ENCODE measurements around the gene JADE2. TPM values are rescaled to one million over a fixed set of nuclear protein-coding genes. Genes with fewer than 3 reads are reported as not detected.

Gene JADE2
- total and polyA plus RNA-seq, 2 of the 8 experiments (the other 6 are each of a cell fraction or from before 2014, with no cell fraction given): 19.2 to 55.8 TPM

GRCh38 chr5:134515801-134516200, 9.7 kb upstream of the JADE2 start:
- no peak overlapping the region for H2AK5ac ChIP-seq (ENCODE audit: low read depth, low read length)
- no peak overlapping the region for H3K4me2 ChIP-seq (ENCODE audit: insufficient read depth in 1 of 2, low read depth in 2 of 2, low read length in 2 of 2)
- FAIRE-seq: no peak
- no peak overlapping the region for H2BK20ac ChIP-seq (ENCODE audit: low read length)
- H3K4ac ChIP-seq (replicated peaks; ENCODE audit: insufficient read length, low read depth, low read length): no peak overlapping the region
- ChIA-PET CTCF (ENCODE audit: partially characterized antibody) (interaction anchor here (1.0 to 3.0 kb wide), 9 partner anchors 9 to 134 kb away, joined by 3 to 12 read pairs (median 4); partner anchors contain the start of gene CDKN2AIPNL), POLR2A (ENCODE audit: partially characterized antibody) (interaction anchor here (1.0 to 6.4 kb wide), 5 partner anchors 8 to 104 kb away, joined by 3 to 69 read pairs (median 11); partner anchors contain the start of genes CDKN2AIPNL and JADE2)
- H3K23ac ChIP-seq (ENCODE audit: insufficient read length): no peak overlapping the region
- H4K91ac ChIP-seq (replicated peaks; ENCODE audit: insufficient read length, low read length): no peak overlapping the region
- 87% methylated on average over 5 of the region's 5 CpGs; no CpG with 5 or more reads in 1 of the 2 experiments for WGBS, 2 experiments (ENCODE audit: extremely low coverage in 1 of 2, insufficient coverage in 1 of 2, insufficient read length in 1 of 2, insufficient replicate concordance in 2 of 2, low coverage in 1 of 2, low lambda C conversion rate in 2 of 2, missing lambda C conversion rate in 1 of 2)
- no peaks in the 10 kb centered on the region for H3K27me3 ChIP-seq (replicated peaks in 1 of 4; ENCODE audit: control insufficient read depth in 3 of 4, extremely low read depth in 1 of 4, insufficient read depth in 3 of 4, low read length in 3 of 4)
- no peak overlapping the region; the same call in 1 of the 2 replicates for H4K8ac ChIP-seq (ENCODE audit: extremely low read depth, insufficient read depth, low read length)
- TF ChIP-seq RXRA (IDR thresholded peaks at IDR 0.05; ENCODE audit: insufficient read depth, low read depth, low read length): no peak
- H2BK15ac ChIP-seq (ENCODE audit: low read length): no peak overlapping the region
- no peak overlapping the region for H3K9ac ChIP-seq (replicated peaks in 1 of 4; ENCODE audit: extremely low read depth in 1 of 4, low read depth in 3 of 4, low read length in 3 of 4)
- no peaks in the 10 kb centered on the region; the same call in 1 of the 2 replicates for H3K23me2 ChIP-seq (ENCODE audit: low read depth, low read length)
- no peaks in the 10 kb centered on the region for H4K20me1 ChIP-seq (replicated peaks in 1 of 2; ENCODE audit: control insufficient read depth in 1 of 2, insufficient read depth in 2 of 2, low read length in 2 of 2)
- no peaks in the 10 kb centered on the region for H3K79me2 ChIP-seq (ENCODE audit: control insufficient read depth in 1 of 2, insufficient read depth in 2 of 2, low read length in 2 of 2)
- H3K18ac ChIP-seq (ENCODE audit: extremely low read depth, low read length): no peak overlapping the region
- H3K36me3 ChIP-seq (ENCODE audit: control insufficient read depth in 2 of 4, insufficient read depth in 4 of 4, low read length in 3 of 4): no peaks in the 10 kb centered on the region
- no peak overlapping the region for H2BK12ac ChIP-seq (ENCODE audit: low read depth, low read length)
- no peaks in the 10 kb centered on the region for H3K9me3 ChIP-seq (ENCODE audit: insufficient read depth in 2 of 2, low read depth in 1 of 2, low read length in 1 of 2)
- H4K5ac ChIP-seq (ENCODE audit: insufficient read length, low read depth, low read length): no peak overlapping the region
- no peaks in the 10 kb centered on the region for H3K79me1 ChIP-seq (ENCODE audit: low read depth, low read length)
- no peak overlapping the region for H3K27ac ChIP-seq (ENCODE audit: low read depth, low read length)
- no peak overlapping the region for H3K56ac ChIP-seq (replicated peaks; ENCODE audit: insufficient read length, low read depth, low read length)
- H3K4me1 ChIP-seq (replicated peaks in 1 of 4; ENCODE audit: control insufficient read depth in 3 of 4, insufficient read depth in 4 of 4, low read length in 3 of 4): peaks cover 15 to 19% (median 17%) of the 10 kb centered on the region in 4 experiments
- peak in 1 of 2 experiments; percentile 38 for DNase-seq (ENCODE audit: low read depth in 1 of 2, low spot score in 2 of 2)
- no peak overlapping the region for H3K14ac ChIP-seq (ENCODE audit: insufficient read length)
- H3K4me3 ChIP-seq (ENCODE audit: extremely low read depth in 1 of 4, insufficient read depth in 2 of 4, low read depth in 3 of 4, low read length in 4 of 4): no peak overlapping the region
- no peak overlapping the region for H2AFZ ChIP-seq (ENCODE audit: low read length)
- H2BK5ac ChIP-seq (ENCODE audit: low read depth, low read length): no peak overlapping the region
- no peak overlapping the region for H2BK120ac ChIP-seq (replicated peaks; ENCODE audit: low read depth, low read length)

All from H1 (cell line).